IMR-90 (cell line): Measurements from ENCODE around the gene C1QTNF7. TPM values are rescaled to one million over a fixed set of nuclear protein-coding genes. Genes with fewer than 3 reads are reported as not detected.

Experiments used
- ATAC-seq: fragments of 200-7000 bp; cut with Tn5 transposase; 2 replicates; pipeline ENCODE4 v1.9.1; 2020; ENCODE audit warnings: low read depth, mild to moderate bottlenecking, moderate library complexity
- BruUV-seq: library from RNA; stranded (reverse); fragments of 400-500 nt; replicated peaks from 2 replicates; lab custom pipeline; 2021; lab: Mats Ljungman, UMichigan
- CTCF ChIA-PET: fragments of 300-600 bp; formaldehyde crosslinking; extraction: SDS; loops from one replicate; lab custom pipeline; 2021; ENCODE audit warnings: antibody characterized with exemption; lab: Yijun Ruan, JAX
- POLR2A ChIA-PET: fragments of 300-600 bp; sonication (Branson Sonifier 250); formaldehyde crosslinking; loops from one replicate; lab custom pipeline; 2022; ENCODE audit warnings: antibody characterized with exemption; ENCODE audit not compliant: unreplicated experiment; lab: Charles Lee
- DNase-seq: peaks from one replicate; pipeline ENCODE4 v3.0.0; 2013
- H2AFZ ChIP-seq: replicated peaks from 2 replicates; pipeline ENCODE3; 2013; ENCODE audit warnings: low read length, mild to moderate bottlenecking; ENCODE audit not compliant: poor library complexity
- H2AK5ac ChIP-seq: 2 replicates; pipeline ENCODE4 v1.6.1; 2013; ENCODE audit warnings: low read depth, low read length, inconsistent platforms
- H2AK9ac ChIP-seq: replicated peaks from 2 replicates; pipeline ENCODE3; 2013; ENCODE audit warnings: mild to moderate bottlenecking, low read depth, low read length, moderate library complexity; ENCODE audit not compliant: poor library complexity
- H2BK120ac ChIP-seq: 2 replicates; pipeline ENCODE4 v1.6.1; 2013; ENCODE audit warnings: low read depth, low read length, inconsistent platforms
- H2BK15ac ChIP-seq: 3 replicates; pipeline ENCODE4 v1.6.1; 2013; ENCODE audit warnings: low read depth, low read length, inconsistent platforms
- H2BK20ac ChIP-seq: 2 replicates; pipeline ENCODE4 v1.6.1; 2013; ENCODE audit warnings: low read depth, mild to moderate bottlenecking, inconsistent platforms, low read length, moderate library complexity
- H2BK5ac ChIP-seq: 2 replicates; pipeline ENCODE4 v1.6.1; 2013; ENCODE audit warnings: mild to moderate bottlenecking, low read depth, low read length, inconsistent platforms; ENCODE audit not compliant: poor library complexity, severe bottlenecking
- H3K14ac ChIP-seq: replicated peaks from 2 replicates; pipeline ENCODE4 v1.6.1; 2013; ENCODE audit warnings: low read depth, low read length, inconsistent platforms
- H3K18ac ChIP-seq: 2 replicates; pipeline ENCODE4 v1.6.1; 2013; ENCODE audit warnings: low read depth, low read length, control low read depth
- H3K23ac ChIP-seq: 2 replicates; pipeline ENCODE4 v1.6.1; 2013; ENCODE audit warnings: low read depth, low read length, inconsistent platforms
- H3K27ac ChIP-seq: 2 replicates; pipeline ENCODE4 v1.5.1; 2013; ENCODE audit warnings: mild to moderate bottlenecking, control low read depth, low read length; ENCODE audit not compliant: insufficient read depth
- H3K27me3 ChIP-seq: 2 replicates; pipeline ENCODE4 v1.6.1; 2013; ENCODE audit warnings: low read length; ENCODE audit not compliant: control insufficient read depth, insufficient read depth
- H3K36me3 ChIP-seq: 2 replicates; pipeline ENCODE4 v1.6.1; 2013; ENCODE audit warnings: low read length, mixed read lengths; ENCODE audit not compliant: control insufficient read depth, insufficient read depth
- H3K4ac ChIP-seq: 2 replicates; pipeline ENCODE4 v1.6.1; 2013; ENCODE audit warnings: low read depth, low read length, inconsistent platforms
- H3K4me1 ChIP-seq: 2 replicates; pipeline ENCODE4 v1.6.1; 2013; ENCODE audit warnings: low read length, mixed read lengths; ENCODE audit not compliant: control insufficient read depth, insufficient read depth
- H3K4me2 ChIP-seq: 2 replicates; pipeline ENCODE4 v1.6.1; 2013; ENCODE audit warnings: low read depth, mild to moderate bottlenecking, control low read depth, low read length, moderate library complexity
- H3K4me3 ChIP-seq: 2 replicates; pipeline ENCODE4 v1.5.1; 2013; ENCODE audit warnings: low read depth, mild to moderate bottlenecking, control low read depth, low read length, moderate library complexity; ENCODE audit not compliant: insufficient read depth
- H3K56ac ChIP-seq: 2 replicates; pipeline ENCODE4 v1.6.1; 2013; ENCODE audit warnings: low read length, inconsistent platforms; ENCODE audit not compliant: insufficient read depth; ENCODE audit errors: extremely low read depth
- H3K79me1 ChIP-seq, 2 experiments: 2 replicates each; pipeline ENCODE4 v1.6.1; 2013; ENCODE audit warnings: low read length in 2 of 2, inconsistent platforms in 1 of 2, low read depth in 1 of 2
- H3K9ac ChIP-seq: 2 replicates; pipeline ENCODE4 v1.6.1; 2013; ENCODE audit warnings: low read depth, low read length, control low read depth
- H3K9me1 ChIP-seq: 2 replicates; pipeline ENCODE4 v1.6.1; 2013; ENCODE audit warnings: low read length, inconsistent platforms; ENCODE audit not compliant: insufficient read depth
- H3K9me3 ChIP-seq: 2 replicates; pipeline ENCODE4 v1.6.1; 2013; ENCODE audit warnings: low read length; ENCODE audit not compliant: control insufficient read depth, insufficient read depth
- H4K20me1 ChIP-seq: 2 replicates; pipeline ENCODE4 v1.6.1; 2013; ENCODE audit warnings: low read length, inconsistent platforms; ENCODE audit not compliant: insufficient read depth
- H4K5ac ChIP-seq: 2 replicates; pipeline ENCODE4 v1.6.1; 2013; ENCODE audit warnings: mild to moderate bottlenecking, low read depth, low read length, control low read depth
- H4K8ac ChIP-seq, 2 experiments: 2 replicates each; pipeline ENCODE4 v1.6.1; 2013; ENCODE audit warnings: low read depth in 2 of 2, low read length in 2 of 2, control low read depth in 1 of 2, inconsistent platforms in 1 of 2
- H4K91ac ChIP-seq: 2 replicates; pipeline ENCODE4 v1.6.1; 2013; ENCODE audit warnings: low read depth, low read length, inconsistent platforms; ENCODE audit not compliant: insufficient read depth
- BHLHE40 ChIP-seq: fragments of 150-350 bp; IDR thresholded peaks from 2 replicates; pipeline ENCODE4 v1.6.1; 2016; ENCODE audit warnings: mild to moderate bottlenecking, low read depth, low read length
- CEBPB ChIP-seq: IDR thresholded peaks from 2 replicates; pipeline ENCODE4 v1.6.1; 2012; ENCODE audit warnings: low read depth, low read length, improper control_type of control experiment
- WGBS, 2 experiments: methylation state at CpG; one replicate each; pipeline versions ENCODE4 v1.1.5 to v1.1.7; 2013; ENCODE audit warnings: missing lambda C conversion rate in 2 of 2; ENCODE audit not compliant: insufficient read length in 1 of 2; ENCODE audit errors: extremely low coverage in 2 of 2; 5-methylcytosine and 5-hydroxymethylcytosine counted together
- dilution Hi-C: fragments of 300-500 bp; cut with HindIII; formaldehyde crosslinking; loops from one replicate; pipeline ENCODE4 v1.14.3; 2018; ENCODE audit warnings: low sequenced_read_pairs; ENCODE audit not compliant: unreplicated experiment
- in situ Hi-C: fragments of 300-500 bp; cut with MboI; formaldehyde crosslinking; loops from 3 replicates; pipeline ENCODE4 v1.14.3; 2019; ENCODE audit warnings: low sequenced_read_pairs, inconsistent platforms, mixed read lengths
- intact Hi-C: fragments of 100-400 bp; cut with micrococcal nuclease; formaldehyde crosslinking; loops from 2 replicates; pipeline ENCODE4 v1.10.0; 2022
- polyA plus RNA-seq, 3 experiments: library from polyadenylated mRNA; depleted of rRNA; stranded (reverse); fragments of >200 nt; gene quantifications; 2 replicates each; pipeline ENCODE4 v1.2.3, GENCODE V29; 2012; ENCODE audit warnings: low replicate concordance in 1 of 3
- total RNA-seq: library from RNA; depleted of rRNA; stranded (reverse); fragments of >200 nt; gene quantifications from 2 replicates; pipeline ENCODE4 v1.2.3, GENCODE V29; 2012

C1QTNF7 gene
- total and polyA plus RNA-seq, 2 of the 4 experiments (the other 2 are of a cell fraction) = 0.12 to 0.18 TPM

GRCh38 chr4:15451181-15451865 lies 23.5 kb downstream of the C1QTNF7 start:
- peak overlapping the region; percentile 91 for H2AK5ac ChIP-seq
- H3K4ac ChIP-seq = peak overlapping the region; percentile 95
- H2BK5ac ChIP-seq = peak overlapping the region; percentile 86
- TF ChIP-seq CEBPB (peak; percentile 73), BHLHE40 (no peak)
- ATAC-seq (peak; percentile 28), DNase-seq (peak; percentile 51)
- CTCF ChIA-PET = interaction anchor here (0.6 to 1.0 kb wide), 4 partner anchors 10 to 1695 kb away, joined by 3 read pairs; no protein-coding TSS in a partner anchor
- peak overlapping the region; percentile 65 for H2AFZ ChIP-seq
- H4K5ac ChIP-seq = peak overlapping the region; percentile 95
- in situ Hi-C loops = loop anchor here (10.0 to 25.0 kb wide), 4 partner anchors 117 to 1814 kb away; partner anchors contain the start of gene BOD1L1
- dilution Hi-C loops = no loop called here
- H3K9me3 ChIP-seq = no peaks in the 10 kb centered on the region
- H2BK120ac ChIP-seq = peak overlapping the region; percentile 95
- peaks cover 18% of the 10 kb centered on the region for H3K9me1 ChIP-seq
- peak overlapping the region; percentile 78 for H3K23ac ChIP-seq
- peak overlapping the region; percentile 97 for H2BK20ac ChIP-seq
- H2AK9ac ChIP-seq = peak overlapping the region; percentile 65
- no peak overlapping the region for H3K4me3 ChIP-seq
- peak overlapping the region; percentile 88 for H3K56ac ChIP-seq
- peak overlapping the region; percentile 38; the same call in 1 of the 2 replicates for H3K9ac ChIP-seq
- H3K18ac ChIP-seq = peak overlapping the region; percentile 94
- H3K27me3 ChIP-seq = no peaks in the 10 kb centered on the region
- peak overlapping the region; percentile 57 for H3K4me2 ChIP-seq
- BruUV-seq = no TSS peak
- no CpG with 5 or more reads among the region's 1 CpG for WGBS, 2 experiments
- no peaks in the 10 kb centered on the region for H3K79me1 ChIP-seq
- intact Hi-C loops = no loop called here
- H4K20me1 ChIP-seq = peaks cover 8% of the 10 kb centered on the region; the same call in 1 of the 2 replicates
- H3K36me3 ChIP-seq = no peaks in the 10 kb centered on the region
- H4K8ac ChIP-seq = peak overlapping the region; percentile 53 to 65
- peak overlapping the region; percentile 90 for H3K27ac ChIP-seq
- H3K4me1 ChIP-seq = peaks cover 23% of the 10 kb centered on the region
- peak overlapping the region; percentile 94 for H4K91ac ChIP-seq
- H3K14ac ChIP-seq = peak overlapping the region; percentile 95
- POLR2A ChIA-PET = interaction anchor here (0.8 to 1.2 kb wide), 2 partner anchors 30 to 51 kb away, joined by 3 read pairs; no protein-coding TSS in a partner anchor
- H2BK15ac ChIP-seq = peak overlapping the region; percentile 40; the same call in 2 of the 3 replicates
